Caco-2 (cell line): ENCODE data around the gene NXN. TPM values are rescaled to one million over a fixed set of nuclear protein-coding genes. Genes with fewer than 3 reads are reported as not detected.

Source experiments
- BruUV-seq: library from RNA; stranded (reverse); fragments of 400-500 nt; replicated peaks from 2 replicates; lab custom pipeline; 2021; lab: Mats Ljungman, UMichigan
- CTCF ChIA-PET: fragments of 300-600 bp; sonication (Branson Sonifier 250); formaldehyde crosslinking; loops from one replicate; lab custom pipeline; 2022; ENCODE audit warnings: antibody characterized with exemption; lab: Charles Lee
- POLR2A ChIA-PET: fragments of 300-600 bp; sonication (Branson Sonifier 250); formaldehyde crosslinking; loops from one replicate; lab custom pipeline; 2022; ENCODE audit warnings: antibody characterized with exemption; lab: Charles Lee
- DNase-seq, 2 experiments: peaks; one replicate each; pipeline versions ENCODE4 v3.0.0 to v3.0.0-alpha.2; 2020 to 2022
- H3K27me3 ChIP-seq: replicated peaks from 2 replicates; pipeline ENCODE4 v1.6.0; 2011; ENCODE audit warnings: low read length; ENCODE audit not compliant: control insufficient read depth, insufficient read depth
- H3K36me3 ChIP-seq: 2 replicates; pipeline ENCODE4 v1.5.1; 2011; ENCODE audit warnings: low read length; ENCODE audit not compliant: control insufficient read depth, insufficient read depth
- H3K4me1 ChIP-seq: fragments of 250-450 bp; sonication (Bioruptor Pico); 2 replicates; pipeline ENCODE4 v1.5.1; 2020; ENCODE audit warnings: mild to moderate bottlenecking
- H3K4me3 ChIP-seq: 2 replicates; pipeline ENCODE4 v1.5.1; 2011; ENCODE audit warnings: low read depth, mild to moderate bottlenecking, control low read depth, low read length
- H3K9me3 ChIP-seq: fragments of 250-450 bp; sonication (Bioruptor Pico); 2 replicates; pipeline ENCODE4 v1.5.1; 2020; ENCODE audit warnings: mild to moderate bottlenecking, moderate library complexity
- H3K27ac Mint-ChIP-seq: one replicate; pipeline ENCODE4 v1.8.0; 2022; ENCODE audit warnings: mixed read lengths; ENCODE audit not compliant: unreplicated experiment
- H3K27me3 Mint-ChIP-seq: one replicate; pipeline ENCODE4 v1.8.0; 2022; ENCODE audit warnings: mixed read lengths; ENCODE audit not compliant: insufficient read depth, unreplicated experiment
- H3K36me3 Mint-ChIP-seq: one replicate; pipeline ENCODE4 v1.8.0; 2022; ENCODE audit warnings: mild to moderate bottlenecking, mixed read lengths; ENCODE audit not compliant: insufficient read depth, unreplicated experiment
- H3K4me1 Mint-ChIP-seq: one replicate; pipeline ENCODE4 v1.8.0; 2022; ENCODE audit warnings: low read depth, mixed read lengths; ENCODE audit not compliant: unreplicated experiment
- H3K4me3 Mint-ChIP-seq: one replicate; pipeline ENCODE4 v1.8.0; 2022; ENCODE audit warnings: mild to moderate bottlenecking, moderate library complexity, mixed read lengths; ENCODE audit not compliant: unreplicated experiment
- H3K9me3 Mint-ChIP-seq: one replicate; pipeline ENCODE4 v1.8.0; 2022; ENCODE audit warnings: mixed read lengths; ENCODE audit not compliant: unreplicated experiment
- intact Hi-C: fragments of 100-400 bp; cut with micrococcal nuclease; formaldehyde crosslinking; loops from one replicate; pipeline ENCODE4 v1.10.0; 2022; ENCODE audit not compliant: unreplicated experiment
- total RNA-seq: library from RNA; stranded (reverse); gene quantifications from 2 replicates; pipeline ENCODE4 v1.2.3, GENCODE V29; 2022
- TF ChIP-seq, protein P1 (sequence below), 2 experiments: fragments of 200-600 bp in 1 of 2; IDR thresholded peaks; 1 replicate in 1 of 2; 2 replicates in 1 of 2; pipeline versions ENCODE4 v1.5.1 to v1.8.0; 2011 to 2022; ENCODE audit warnings: antibody characterized with exemption in 1 of 2, control low read depth in 1 of 2, inconsistent platforms in 1 of 2, low read depth in 1 of 2, low read length in 1 of 2, mild to moderate bottlenecking in 1 of 2, moderate library complexity in 1 of 2; ENCODE audit not compliant: insufficient read depth in 1 of 2, severe bottlenecking in 1 of 2, unreplicated experiment in 1 of 2

The NXN gene
- total RNA-seq, 1 experiment from 2014 or later, result 76.7 TPM

DNA sequence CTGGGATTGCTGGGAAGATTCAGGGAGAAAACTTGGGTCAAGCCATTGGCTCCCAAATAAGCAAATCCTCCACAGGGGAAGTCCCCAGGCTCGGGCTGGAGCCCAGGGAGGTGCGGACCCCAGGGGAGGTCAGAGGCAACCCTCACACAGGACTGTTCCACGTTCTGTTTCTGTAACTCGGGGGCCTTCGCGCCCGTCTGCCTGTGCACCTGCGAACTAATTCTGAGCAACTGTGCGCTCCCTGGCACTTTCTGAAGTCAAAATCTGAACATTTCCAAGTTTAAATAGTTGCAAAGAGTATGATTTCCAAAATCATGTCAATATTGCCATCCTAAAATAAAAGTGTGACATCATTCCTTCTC, 34.1 kb upstream of the NXN start:
- Mint-ChIP-seq H3K4me1 (no peaks in the 10 kb centered on the region), H3K4me3 (no peak overlapping the region), H3K9me3 (no peaks in the 10 kb centered on the region), H3K27ac (no peak overlapping the region), H3K27me3 (no peaks in the 10 kb centered on the region), H3K36me3 (peaks cover 14% of the 10 kb centered on the region)
- TF ChIP-seq, protein P1, sequence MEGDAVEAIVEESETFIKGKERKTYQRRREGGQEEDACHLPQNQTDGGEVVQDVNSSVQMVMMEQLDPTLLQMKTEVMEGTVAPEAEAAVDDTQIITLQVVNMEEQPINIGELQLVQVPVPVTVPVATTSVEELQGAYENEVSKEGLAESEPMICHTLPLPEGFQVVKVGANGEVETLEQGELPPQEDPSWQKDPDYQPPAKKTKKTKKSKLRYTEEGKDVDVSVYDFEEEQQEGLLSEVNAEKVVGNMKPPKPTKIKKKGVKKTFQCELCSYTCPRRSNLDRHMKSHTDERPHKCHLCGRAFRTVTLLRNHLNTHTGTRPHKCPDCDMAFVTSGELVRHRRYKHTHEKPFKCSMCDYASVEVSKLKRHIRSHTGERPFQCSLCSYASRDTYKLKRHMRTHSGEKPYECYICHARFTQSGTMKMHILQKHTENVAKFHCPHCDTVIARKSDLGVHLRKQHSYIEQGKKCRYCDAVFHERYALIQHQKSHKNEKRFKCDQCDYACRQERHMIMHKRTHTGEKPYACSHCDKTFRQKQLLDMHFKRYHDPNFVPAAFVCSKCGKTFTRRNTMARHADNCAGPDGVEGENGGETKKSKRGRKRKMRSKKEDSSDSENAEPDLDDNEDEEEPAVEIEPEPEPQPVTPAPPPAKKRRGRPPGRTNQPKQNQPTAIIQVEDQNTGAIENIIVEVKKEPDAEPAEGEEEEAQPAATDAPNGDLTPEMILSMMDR (IDR thresholded peaks at IDR 0.05; ENCODE audit: insufficient read depth in 1 of 2, low read depth in 1 of 2, low read length in 1 of 2, severe bottlenecking in 1 of 2, unreplicated experiment in 1 of 2), result no peak
- no peaks in the 10 kb centered on the region for H3K27me3 ChIP-seq
- ChIA-PET CTCF (no interaction called here), POLR2A (no interaction called here)
- no peak for DNase-seq
- H3K9me3 ChIP-seq, result no peaks in the 10 kb centered on the region
- peaks cover 1% of the 10 kb centered on the region; the same call in 1 of the 2 replicates for H3K36me3 ChIP-seq
- intact Hi-C loops, result no loop called here
- BruUV-seq, result no TSS peak
- H3K4me1 ChIP-seq, result no peaks in the 10 kb centered on the region
- no peak overlapping the region for H3K4me3 ChIP-seq

DNA sequence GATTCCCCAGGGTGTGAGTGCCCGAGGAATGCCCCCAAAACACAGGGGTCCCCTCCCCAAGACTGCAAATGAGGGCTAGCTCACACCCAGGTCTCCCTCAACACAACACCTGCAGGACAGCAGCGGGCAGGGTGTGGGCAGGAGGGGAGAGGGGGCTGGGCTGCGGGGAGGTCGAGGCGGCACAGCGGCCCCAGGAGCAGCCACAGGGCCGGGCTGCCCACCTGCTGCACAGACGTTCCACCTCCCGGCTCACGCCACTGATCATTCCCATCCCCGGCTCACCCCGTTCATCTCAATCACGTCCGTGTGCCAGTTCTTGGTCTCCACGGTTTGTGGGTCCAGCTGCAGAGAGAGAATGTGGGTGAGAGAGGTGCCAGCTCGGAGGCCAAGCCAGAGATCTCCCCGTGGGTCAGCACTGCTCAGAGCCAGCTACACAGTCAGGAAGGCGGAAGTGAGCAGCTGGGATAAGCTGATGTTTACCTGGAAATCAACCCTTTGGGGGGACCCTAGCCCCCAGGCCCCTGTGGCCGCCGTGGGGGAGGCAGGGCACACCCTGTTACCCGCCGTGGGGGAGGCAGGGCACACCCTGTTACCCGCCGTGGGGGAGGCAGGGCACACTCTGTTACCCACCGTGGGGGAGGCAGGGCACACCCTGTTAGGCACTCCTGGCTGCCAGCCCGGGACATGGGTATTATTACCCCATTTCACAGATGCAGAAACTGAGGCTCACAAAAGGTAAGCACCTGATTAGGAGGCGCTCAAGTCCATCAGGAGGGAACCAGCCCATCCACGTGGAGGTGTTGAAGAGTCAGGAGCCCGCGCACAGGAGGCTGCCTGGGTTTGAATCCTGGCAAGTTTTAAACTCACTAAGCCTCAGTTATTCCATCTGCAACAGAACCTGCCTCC, 33.5 kb upstream of the NXN start:
- ChIA-PET POLR2A (no interaction called here), CTCF (no interaction called here)
- Mint-ChIP-seq H3K36me3 (peaks cover 15% of the 10 kb centered on the region), H3K9me3 (no peaks in the 10 kb centered on the region), H3K4me3 (no peak overlapping the region), H3K27ac (no peak overlapping the region), H3K27me3 (no peaks in the 10 kb centered on the region), H3K4me1 (no peaks in the 10 kb centered on the region)
- no peaks in the 10 kb centered on the region for H3K4me1 ChIP-seq
- no peaks in the 10 kb centered on the region for H3K27me3 ChIP-seq
- intact Hi-C loops, result no loop called here
- no peak overlapping the region for H3K4me3 ChIP-seq
- H3K36me3 ChIP-seq, result peaks cover 1% of the 10 kb centered on the region; the same call in 1 of the 2 replicates
- TF ChIP-seq, protein P1 (IDR thresholded peaks at IDR 0.05; ENCODE audit: insufficient read depth in 1 of 2, low read depth in 1 of 2, low read length in 1 of 2, severe bottlenecking in 1 of 2, unreplicated experiment in 1 of 2), result no peak
- H3K9me3 ChIP-seq, result no peaks in the 10 kb centered on the region
- no TSS peak for BruUV-seq
- no peak for DNase-seq

DNA sequence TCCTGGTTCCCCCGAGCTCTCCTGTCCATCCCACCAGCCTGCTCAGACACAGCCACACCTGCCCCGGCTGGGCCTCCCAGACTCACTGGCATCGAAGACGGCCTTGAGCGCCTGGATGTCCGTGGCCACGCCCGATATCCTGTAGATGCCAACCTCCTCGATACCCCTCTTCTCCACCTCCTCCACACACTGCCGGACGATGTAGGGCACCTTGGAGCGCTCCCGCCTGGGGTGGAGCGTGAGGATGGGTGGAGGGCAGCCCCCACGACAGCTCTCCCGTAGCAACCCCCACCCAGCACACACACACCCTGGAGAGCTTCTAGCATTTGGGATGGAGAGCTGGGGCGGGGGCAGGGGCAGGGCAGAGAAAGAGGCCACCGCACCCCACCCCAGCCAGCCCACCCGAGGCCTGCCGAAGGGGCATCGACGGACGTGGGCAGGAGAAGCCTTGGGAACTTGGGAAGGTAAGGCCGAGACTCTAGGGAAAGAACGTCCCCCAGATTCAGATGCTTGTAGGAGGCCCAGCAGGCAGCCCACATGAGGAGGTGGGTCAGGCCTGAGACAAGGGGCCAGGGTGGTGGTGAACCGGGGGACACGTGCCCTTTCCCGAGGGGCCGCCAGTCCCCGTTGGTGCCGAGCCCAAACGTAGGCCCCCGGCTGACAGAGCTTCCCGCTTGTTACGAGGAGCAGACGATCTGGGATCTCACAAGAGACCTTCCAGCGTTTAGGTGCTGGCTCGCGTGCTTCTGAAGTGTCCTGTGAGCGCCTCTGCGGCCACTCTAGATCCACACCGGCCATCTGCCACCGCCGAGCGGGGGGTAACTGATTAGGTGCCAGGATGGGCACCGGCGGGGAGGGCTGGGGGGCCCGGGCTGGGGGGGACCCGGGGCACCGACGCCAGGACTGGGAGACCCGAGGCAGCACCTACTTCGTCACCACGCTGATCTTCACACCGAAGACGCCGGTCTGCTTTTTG, 32.5 kb upstream of the NXN start:
- H3K4me1 Mint-ChIP-seq, result no peaks in the 10 kb centered on the region
- DNase-seq, result no peak
- no peak overlapping the region for H3K4me3 ChIP-seq
- BruUV-seq, result no TSS peak
- H3K9me3 Mint-ChIP-seq, result no peaks in the 10 kb centered on the region
- peak overlapping the region; percentile 29 for H3K27ac Mint-ChIP-seq
- H3K27me3 Mint-ChIP-seq, result no peaks in the 10 kb centered on the region
- intact Hi-C loops, result no loop called here
- no peak overlapping the region for H3K4me3 Mint-ChIP-seq
- H3K36me3 ChIP-seq, result peaks cover 1% of the 10 kb centered on the region; the same call in 1 of the 2 replicates
- POLR2A ChIA-PET, result no interaction called here
- peaks cover 19% of the 10 kb centered on the region for H3K36me3 Mint-ChIP-seq
- H3K9me3 ChIP-seq, result no peaks in the 10 kb centered on the region
- TF ChIP-seq, protein P1 (IDR thresholded peaks at IDR 0.05; ENCODE audit: insufficient read depth in 1 of 2, low read depth in 1 of 2, low read length in 1 of 2, severe bottlenecking in 1 of 2, unreplicated experiment in 1 of 2), result no peak
- CTCF ChIA-PET, result interaction anchor here (1.7 kb wide), 1 partner anchor 44 kb away, joined by 6 read pairs; no protein-coding TSS in a partner anchor
- no peaks in the 10 kb centered on the region for H3K4me1 ChIP-seq
- H3K27me3 ChIP-seq, result no peaks in the 10 kb centered on the region
